Smooth muscle cell (in vitro differentiated cells): ENCODE measurements around the gene TMA7B. TPM values are rescaled to one million over a fixed set of nuclear protein-coding genes. Genes with fewer than 3 reads are reported as not detected.

Source experiments
- DNase-seq: peaks from one replicate; lab custom pipeline; 2025; ENCODE audit not compliant: unreplicated experiment; lab: John Stamatoyannopoulos, UW
- H2AFZ ChIP-seq: fragments of 200-600 bp; sonication (generic); 2 replicates; pipeline ENCODE4 v1.6.0; 2016; ENCODE audit warnings: antibody characterized with exemption, low read depth, mild to moderate bottlenecking
- H3F3A ChIP-seq: fragments of 200-600 bp; sonication (generic); 2 replicates; pipeline ENCODE4 v1.6.0; 2017; ENCODE audit warnings: antibody characterized with exemption, low read depth
- H3K27ac ChIP-seq: fragments of 200-600 bp; sonication (generic); 2 replicates; pipeline ENCODE4 v1.5.1; 2016; ENCODE audit warnings: low read depth, mild to moderate bottlenecking
- H3K27me3 ChIP-seq: fragments of 200-600 bp; sonication (generic); 2 replicates; pipeline ENCODE4 v1.6.1; 2016; ENCODE audit warnings: low read depth, mild to moderate bottlenecking
- H3K36me3 ChIP-seq: fragments of 200-600 bp; sonication (generic); 2 replicates; pipeline ENCODE4 v1.5.1; 2016; ENCODE audit warnings: low read depth
- H3K4me1 ChIP-seq: fragments of 200-600 bp; sonication (generic); 2 replicates; pipeline ENCODE4 v1.5.1; 2016; ENCODE audit warnings: low read depth
- H3K4me2 ChIP-seq: fragments of 200-600 bp; sonication (generic); 2 replicates; pipeline ENCODE4 v1.6.0; 2016; ENCODE audit warnings: mild to moderate bottlenecking
- H3K4me3 ChIP-seq: fragments of 200-600 bp; sonication (generic); 2 replicates; pipeline ENCODE4 v1.5.1; 2016; ENCODE audit warnings: mild to moderate bottlenecking
- H3K79me2 ChIP-seq: fragments of 200-600 bp; sonication (generic); 2 replicates; pipeline ENCODE4 v1.6.0; 2016; ENCODE audit warnings: low read depth, mild to moderate bottlenecking
- H3K9ac ChIP-seq: fragments of 200-600 bp; sonication (generic); 2 replicates; pipeline ENCODE4 v1.6.0; 2016; ENCODE audit warnings: low read depth
- H3K9me3 ChIP-seq: fragments of 200-600 bp; sonication (generic); replicated peaks from 2 replicates; pipeline ENCODE4 v1.5.1; 2016; ENCODE audit warnings: low read depth
- H4K20me1 ChIP-seq: fragments of 200-600 bp; sonication (generic); 2 replicates; pipeline ENCODE4 v1.6.0; 2016; ENCODE audit warnings: low read depth
- WGBS: methylation state at CpG from one replicate; pipeline ENCODE4 v1.1.7; 2016; ENCODE audit warnings: low lambda C conversion rate; 5-methylcytosine and 5-hydroxymethylcytosine counted together
- polyA plus RNA-seq: library from polyadenylated mRNA; unstranded; fragments of >200 nt; fragmentation: Nextera tagmentation; extraction: Ambion mirVana; gene quantifications from 2 replicates; pipeline ENCODE4 v1.2.1, GENCODE V29; 2016
- total RNA-seq: library from RNA; depleted of rRNA; stranded (reverse); fragments of >200 nt; gene quantifications from 2 replicates; pipeline ENCODE4 v1.2.3, GENCODE V29; 2014
- TF ChIP-seq, protein P1 (sequence below): fragments of 200-600 bp; sonication (generic); IDR thresholded peaks from 2 replicates; pipeline ENCODE4 v1.5.1; 2017; ENCODE audit warnings: borderline replicate concordance, mild to moderate bottlenecking, antibody characterized with exemption; ENCODE audit not compliant: insufficient read depth, poor library complexity, severe bottlenecking

TMA7B gene
- total and polyA plus RNA-seq, 2 experiments from 2014 or later: not detected

DNA sequence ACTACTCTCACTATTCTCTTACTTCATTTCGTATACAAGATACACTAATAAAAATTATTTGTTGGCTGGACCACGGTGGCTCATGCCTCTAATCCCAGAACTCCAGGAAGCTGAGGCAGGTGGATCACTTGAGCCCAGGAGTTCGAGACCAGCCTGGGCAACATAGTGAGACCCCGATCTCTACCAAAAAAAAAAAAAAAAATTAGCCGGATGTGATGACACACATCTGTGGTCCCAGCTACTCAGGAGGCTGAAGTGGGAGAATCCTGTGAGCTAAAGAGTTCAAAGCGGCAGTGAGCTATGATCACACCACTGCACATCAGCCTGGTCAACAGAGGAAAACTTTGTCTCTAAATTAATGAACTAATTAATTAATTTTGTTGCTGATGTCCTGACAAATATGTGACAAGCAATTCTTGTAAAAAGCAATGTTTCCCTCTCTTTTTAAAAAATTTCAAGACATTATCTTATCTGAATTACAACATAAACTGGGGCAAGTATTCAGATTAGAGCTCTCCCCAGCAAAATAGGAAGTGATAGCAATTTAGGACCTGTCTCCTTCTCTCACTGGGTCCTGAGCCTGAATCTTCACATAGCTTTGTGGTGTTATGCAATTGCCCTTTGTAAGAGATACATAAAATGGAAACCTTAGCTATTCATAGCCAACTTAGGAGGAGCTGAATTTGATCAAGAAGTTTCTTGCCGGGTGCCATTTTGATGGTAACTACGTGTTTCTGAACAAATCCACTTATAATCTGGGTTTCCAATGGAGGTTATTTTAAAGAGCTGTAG is 17.6 kb upstream of the TMA7B start:
- no peaks in the 10 kb centered on the region for H3F3A ChIP-seq
- H3K4me2 ChIP-seq: no peak overlapping the region
- no peaks in the 10 kb centered on the region for H3K79me2 ChIP-seq
- DNase-seq: no peak
- TF ChIP-seq, protein P1, sequence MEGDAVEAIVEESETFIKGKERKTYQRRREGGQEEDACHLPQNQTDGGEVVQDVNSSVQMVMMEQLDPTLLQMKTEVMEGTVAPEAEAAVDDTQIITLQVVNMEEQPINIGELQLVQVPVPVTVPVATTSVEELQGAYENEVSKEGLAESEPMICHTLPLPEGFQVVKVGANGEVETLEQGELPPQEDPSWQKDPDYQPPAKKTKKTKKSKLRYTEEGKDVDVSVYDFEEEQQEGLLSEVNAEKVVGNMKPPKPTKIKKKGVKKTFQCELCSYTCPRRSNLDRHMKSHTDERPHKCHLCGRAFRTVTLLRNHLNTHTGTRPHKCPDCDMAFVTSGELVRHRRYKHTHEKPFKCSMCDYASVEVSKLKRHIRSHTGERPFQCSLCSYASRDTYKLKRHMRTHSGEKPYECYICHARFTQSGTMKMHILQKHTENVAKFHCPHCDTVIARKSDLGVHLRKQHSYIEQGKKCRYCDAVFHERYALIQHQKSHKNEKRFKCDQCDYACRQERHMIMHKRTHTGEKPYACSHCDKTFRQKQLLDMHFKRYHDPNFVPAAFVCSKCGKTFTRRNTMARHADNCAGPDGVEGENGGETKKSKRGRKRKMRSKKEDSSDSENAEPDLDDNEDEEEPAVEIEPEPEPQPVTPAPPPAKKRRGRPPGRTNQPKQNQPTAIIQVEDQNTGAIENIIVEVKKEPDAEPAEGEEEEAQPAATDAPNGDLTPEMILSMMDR: no peak
- H3K9ac ChIP-seq: no peak overlapping the region
- H4K20me1 ChIP-seq: no peaks in the 10 kb centered on the region
- H3K27me3 ChIP-seq: no peaks in the 10 kb centered on the region
- H3K4me1 ChIP-seq: peaks cover 6% of the 10 kb centered on the region
- H2AFZ ChIP-seq: no peak overlapping the region
- no peak overlapping the region for H3K4me3 ChIP-seq
- no peaks in the 10 kb centered on the region for H3K9me3 ChIP-seq
- 94% methylated on average over 8 of the region's 8 CpGs for WGBS
- H3K36me3 ChIP-seq: no peaks in the 10 kb centered on the region
- H3K27ac ChIP-seq: no peak overlapping the region

DNA sequence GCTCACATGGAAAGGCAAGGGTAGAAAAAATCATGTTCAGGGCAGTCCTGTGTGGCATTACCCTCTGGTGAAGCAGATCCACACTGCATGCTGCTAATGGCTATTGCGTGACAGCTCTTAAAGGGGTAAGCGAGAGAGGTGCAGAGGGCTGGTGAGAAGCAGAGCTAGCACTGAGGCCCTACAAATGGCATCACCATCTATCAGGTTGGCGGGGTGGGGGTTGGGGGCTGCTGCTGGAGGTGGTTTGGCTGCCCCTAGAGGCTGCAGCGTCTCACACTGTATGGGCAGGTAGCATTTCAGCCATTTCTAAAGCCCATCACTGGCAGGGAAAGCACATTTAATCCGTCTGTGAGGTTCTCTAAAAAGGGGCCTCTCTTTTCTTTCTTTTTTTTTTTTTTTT is 16.9 kb upstream of the TMA7B start:
- Histone ChIP-seq H3K9me3 (no peaks in the 10 kb centered on the region), H3F3A (no peaks in the 10 kb centered on the region), H3K4me1 (peaks cover 6% of the 10 kb centered on the region), H3K9ac (no peak overlapping the region), H3K27ac (no peak overlapping the region), H3K27me3 (no peaks in the 10 kb centered on the region), H3K4me2 (no peak overlapping the region), H3K36me3 (no peaks in the 10 kb centered on the region), H2AFZ (no peak overlapping the region), H3K4me3 (no peak overlapping the region), H4K20me1 (no peaks in the 10 kb centered on the region), H3K79me2 (no peaks in the 10 kb centered on the region)
- TF ChIP-seq, protein P1: no peak
- DNase-seq: no peak
- WGBS: 66% methylated on average over 5 of the region's 5 CpGs

DNA sequence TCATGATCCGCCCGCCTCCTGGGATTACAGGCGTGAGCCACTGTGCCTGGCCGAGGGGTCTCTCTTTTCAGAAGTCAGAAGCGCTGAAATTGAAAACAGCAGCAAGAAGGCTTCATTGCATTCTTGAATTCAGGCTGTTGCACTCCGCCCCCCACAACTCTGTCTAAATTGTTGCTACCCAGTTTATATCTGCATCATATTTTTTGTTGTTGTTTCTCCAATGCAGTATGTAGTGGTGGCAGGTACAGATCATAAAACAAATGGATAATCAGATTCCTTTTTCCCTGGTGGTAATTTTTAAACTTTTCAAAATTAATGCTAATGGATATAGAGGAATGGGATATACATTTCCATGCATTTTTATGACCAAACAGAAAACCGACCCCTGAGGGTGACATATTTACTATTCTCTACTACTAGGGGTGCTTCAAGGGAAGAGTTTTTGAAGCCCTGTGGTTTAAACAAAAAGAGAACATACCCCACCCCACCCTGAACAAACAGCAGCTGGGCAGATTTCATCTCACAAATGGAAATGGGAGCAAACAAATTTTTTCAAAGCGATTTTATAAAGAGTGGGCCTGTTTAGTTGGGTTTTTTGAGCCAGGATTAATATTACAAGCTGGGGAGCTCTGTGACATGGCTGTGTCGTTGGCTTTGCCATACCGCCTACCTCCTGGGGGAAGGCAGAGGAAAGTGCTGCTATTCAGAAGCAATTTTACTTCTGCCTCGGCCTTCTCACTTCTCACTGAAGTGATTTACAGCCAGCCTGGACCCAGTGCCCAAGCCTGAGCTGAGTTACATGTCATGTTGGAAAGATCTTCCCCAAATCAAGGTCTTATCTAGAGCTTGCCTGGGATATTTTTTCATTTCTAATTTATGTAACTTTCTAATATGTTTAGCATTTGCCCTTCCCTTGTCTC is 16.0 kb upstream of the TMA7B start:
- H3K27ac ChIP-seq: no peak overlapping the region
- H3K27me3 ChIP-seq: no peaks in the 10 kb centered on the region
- H2AFZ ChIP-seq: no peak overlapping the region
- no peaks in the 10 kb centered on the region for H4K20me1 ChIP-seq
- H3K4me1 ChIP-seq: peaks cover 6% of the 10 kb centered on the region
- no peaks in the 10 kb centered on the region for H3K79me2 ChIP-seq
- 86% methylated on average over 11 of the region's 11 CpGs for WGBS
- no peak overlapping the region for H3K4me3 ChIP-seq
- no peaks in the 10 kb centered on the region for H3F3A ChIP-seq
- DNase-seq: no peak
- TF ChIP-seq, protein P1: no peak
- no peaks in the 10 kb centered on the region for H3K9me3 ChIP-seq
- no peaks in the 10 kb centered on the region for H3K36me3 ChIP-seq
- H3K9ac ChIP-seq: no peak overlapping the region
- no peak overlapping the region for H3K4me2 ChIP-seq
